ENCODE results near the gene LHFPL5.

- TF ChIP-seq POLR2A (IDR thresholded peaks at IDR 0.05; ENCODE audit: borderline replicate concordance, extremely low read depth, insufficient read depth, insufficient read length) (no peak), CTCF (IDR thresholded peaks at IDR 0.05 in 2 of 3, conservative IDR thresholded peaks at IDR 0.05 in 1 of 3; ENCODE audit: borderline replicate concordance in 1 of 3, insufficient read depth in 1 of 3, low read depth in 2 of 3, low read length in 2 of 3) (no peak), RAD21 (IDR thresholded peaks at IDR 0.05; ENCODE audit: low read depth) (no peak), EZH2 (IDR thresholded peaks at IDR 0.05) (no peak), ZNF274 (IDR thresholded peaks at IDR 0.05; ENCODE audit: low read depth, low read length) (no peak), POLR2AphosphoS5 (IDR thresholded peaks at IDR 0.05; ENCODE audit: low read depth, low read length) (no peak), MAX (IDR thresholded peaks at IDR 0.05) (no peak), SIN3A (IDR thresholded peaks at IDR 0.05; ENCODE audit: low read depth) (no peak), ZFX (IDR thresholded peaks at IDR 0.05) (no peak), CEBPB (IDR thresholded peaks at IDR 0.05; ENCODE audit: low read depth) (no peak)
Observed at GRCh38 chr6:35833536-35833935, 28.4 kb downstream of the LHFPL5 start.
